NCI-H524 (cell line): ENCODE measurements around the gene TMEM258.

ENCODE experiments used
- DNase-seq, 2 experiments: peaks; one replicate each; lab custom pipeline; 2025; lab: John Stamatoyannopoulos, UW

TMEM258 gene

DNA sequence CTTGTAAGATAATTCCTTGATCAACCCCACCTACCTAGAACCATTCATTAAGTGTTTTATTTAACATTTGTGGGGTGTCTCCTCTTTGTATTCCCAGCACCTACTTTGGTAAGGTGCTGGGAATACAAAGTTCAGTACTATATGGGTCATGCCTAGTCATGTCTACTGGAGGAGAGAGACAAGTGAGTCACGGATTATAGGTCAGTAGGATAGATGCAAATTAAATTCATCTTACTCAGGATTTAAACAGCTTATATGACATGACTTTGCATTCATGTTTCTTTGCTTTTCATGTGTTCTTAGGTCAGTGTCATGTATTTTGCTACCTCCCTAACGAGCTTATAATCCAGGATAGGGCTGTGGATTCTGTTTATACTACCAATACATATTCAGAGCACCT is 27.8 kb upstream of the TMEM258 start:
- no peak for DNase-seq

DNA sequence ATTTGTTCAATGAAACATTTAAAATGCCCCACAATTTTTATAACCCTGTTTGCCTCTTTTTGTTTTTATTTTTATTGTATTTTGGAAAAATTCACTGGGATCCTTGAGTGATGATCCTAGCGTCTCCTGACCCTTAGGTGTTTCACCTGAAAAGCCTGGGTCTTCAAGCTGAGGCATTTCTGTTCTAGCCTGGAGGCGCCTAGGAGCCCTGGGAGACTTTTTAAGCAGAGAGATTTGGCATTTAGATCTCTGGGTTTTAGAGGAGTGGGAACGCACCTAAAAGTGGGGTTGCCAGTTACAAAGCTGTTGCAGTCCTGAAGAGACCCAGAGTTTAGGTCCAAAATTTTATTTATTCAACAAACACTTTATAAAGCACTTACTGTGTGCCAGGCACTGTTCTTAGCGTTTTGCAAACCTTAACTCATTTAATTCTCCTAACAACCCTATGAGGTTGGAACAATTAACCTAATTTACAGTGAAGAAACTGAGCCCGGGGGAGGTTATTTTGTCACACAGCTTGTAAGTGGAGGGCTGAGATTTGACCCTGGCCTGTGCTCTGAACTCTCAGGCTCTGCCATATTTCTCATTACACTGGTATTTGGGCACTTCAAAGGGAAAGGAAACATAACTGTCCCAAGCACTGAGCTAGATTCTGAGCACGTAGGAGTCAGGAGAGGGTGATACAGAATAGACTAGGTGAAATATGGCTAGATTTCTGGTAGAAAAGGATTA is 25.2 kb upstream of the TMEM258 start:
- DNase-seq = no peak

DNA sequence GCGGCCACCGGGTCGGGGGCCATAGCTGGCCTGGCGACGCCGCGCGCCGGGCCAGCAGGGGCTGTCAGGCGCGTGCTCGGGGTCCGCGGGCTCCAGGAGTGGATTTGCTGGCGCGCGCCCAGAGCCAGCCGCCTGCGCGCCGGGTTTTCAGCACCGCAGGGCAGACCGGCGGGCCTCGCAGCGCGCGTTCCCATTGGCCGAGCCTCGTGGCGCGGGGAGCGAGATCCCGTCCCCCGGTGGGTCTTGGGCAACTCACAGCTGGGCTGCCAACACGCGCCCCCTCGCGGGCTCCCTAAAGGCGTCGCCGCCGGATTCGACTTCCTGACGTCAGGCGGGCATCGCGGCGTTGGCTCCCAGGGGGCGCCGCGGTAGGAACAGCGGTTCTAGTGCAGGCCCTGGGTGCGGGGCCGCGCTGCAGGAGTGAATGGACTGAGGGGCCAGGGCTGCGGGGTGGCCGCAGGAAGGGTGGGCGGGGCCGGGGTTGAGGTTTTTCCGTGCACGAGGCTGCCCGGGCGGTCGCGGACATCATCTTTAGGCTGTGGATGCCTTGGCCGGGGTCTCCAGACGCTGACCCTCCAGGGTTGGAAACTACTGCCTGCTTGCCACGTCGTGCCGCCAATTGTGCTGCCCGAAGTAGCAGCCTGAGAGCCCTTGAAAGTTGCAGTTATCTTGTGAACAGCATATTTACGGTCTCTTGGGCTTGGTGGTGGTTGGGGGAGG is 24.5 kb upstream of the TMEM258 start, which contains the start of gene FADS1:
Gene FADS1 (minus strand): TSS at position 268 of the 720 bp plus-strand sequence. CDS start 74 bp downstream, at position 194.
- DNase-seq = peak; percentile 89 to 97

DNA sequence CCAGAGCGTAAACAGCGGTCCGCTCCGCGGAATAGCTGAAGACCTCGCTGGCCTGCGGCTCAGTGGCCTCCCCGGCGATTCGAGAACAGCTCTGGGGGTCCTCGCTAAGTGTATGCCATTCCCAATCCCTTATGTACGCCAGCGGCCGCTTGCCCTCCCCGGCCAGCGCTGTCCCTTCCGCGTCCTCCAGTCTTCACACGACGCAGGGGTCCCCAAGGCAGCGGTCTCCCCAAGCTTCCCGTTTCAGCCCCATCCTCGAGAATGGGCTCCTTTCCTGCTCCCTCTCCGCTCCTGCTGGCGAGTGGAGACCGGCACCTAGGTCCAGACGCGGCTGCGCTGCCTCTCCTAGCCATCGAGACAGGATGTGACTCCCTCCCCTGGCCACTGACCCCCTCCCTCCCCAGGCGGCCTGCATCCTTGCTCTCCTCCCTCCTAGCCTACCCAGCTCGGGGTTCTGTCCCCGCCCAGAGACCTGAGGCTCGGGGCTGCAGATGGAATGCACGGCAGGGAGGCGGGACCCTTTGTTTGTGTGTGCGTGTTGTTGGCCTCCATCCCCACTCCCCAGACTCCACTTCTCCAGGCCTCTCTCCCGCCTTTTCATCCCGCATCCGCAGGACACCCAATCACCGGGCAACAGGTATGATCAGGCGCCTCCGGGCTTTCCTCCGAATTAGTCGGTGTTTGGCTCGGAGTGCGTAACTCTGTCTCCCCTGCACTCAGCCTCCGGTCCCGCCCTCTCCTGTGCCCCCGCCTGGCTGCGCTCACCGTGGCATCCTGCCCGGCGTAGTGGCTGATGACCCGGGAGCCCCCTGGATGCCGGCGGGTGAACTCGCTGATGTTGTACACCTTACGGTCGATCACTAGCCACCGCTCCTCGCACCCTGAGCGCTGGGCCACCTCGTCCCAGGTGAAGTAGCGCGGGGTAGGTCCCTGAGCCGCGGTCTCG is 23.7 kb upstream of the TMEM258 start:
- peak; percentile 59 to 69 for DNase-seq

DNA sequence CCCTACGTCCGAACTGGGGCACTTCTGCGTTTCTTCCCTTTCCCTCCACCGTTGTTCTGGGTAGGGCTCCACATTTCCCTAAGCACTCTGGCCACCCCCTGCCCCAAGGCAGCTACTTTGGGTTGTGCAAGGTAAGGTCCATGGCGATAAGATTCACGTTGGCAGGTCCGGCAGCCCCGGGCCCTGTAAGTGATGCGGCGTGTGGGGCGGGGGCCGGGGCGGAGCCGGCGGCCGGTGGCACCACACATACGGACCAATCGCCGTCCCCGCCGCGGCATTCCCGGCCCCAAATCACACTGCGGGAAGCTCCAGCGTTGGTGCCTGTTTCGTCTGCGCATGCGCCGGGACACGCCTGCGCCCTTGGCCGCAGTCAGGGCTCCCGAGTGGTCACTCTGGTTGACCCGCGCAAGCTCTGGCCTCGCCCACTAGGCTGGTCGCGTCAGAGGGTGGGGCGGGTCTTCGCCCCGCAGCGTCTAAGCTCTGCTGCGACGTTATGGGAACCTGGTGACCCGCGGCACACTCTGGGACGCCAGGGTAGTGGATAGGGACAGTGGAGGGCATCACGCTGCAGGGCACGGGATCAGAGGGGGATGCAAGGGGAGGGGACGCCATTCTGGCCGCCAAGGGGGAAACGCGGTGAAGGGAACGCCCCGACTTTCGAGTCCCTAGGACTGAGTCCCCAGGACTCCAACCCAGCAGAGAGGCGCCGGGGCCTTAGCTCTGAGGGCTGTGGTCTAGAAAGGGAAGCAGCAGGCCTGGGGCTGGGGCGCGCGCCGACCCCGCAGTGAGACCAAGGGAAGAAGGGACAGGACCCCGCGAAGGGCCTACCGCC is 22.8 kb upstream of the TMEM258 start:
- DNase-seq = peak; percentile 62 to 87

DNA sequence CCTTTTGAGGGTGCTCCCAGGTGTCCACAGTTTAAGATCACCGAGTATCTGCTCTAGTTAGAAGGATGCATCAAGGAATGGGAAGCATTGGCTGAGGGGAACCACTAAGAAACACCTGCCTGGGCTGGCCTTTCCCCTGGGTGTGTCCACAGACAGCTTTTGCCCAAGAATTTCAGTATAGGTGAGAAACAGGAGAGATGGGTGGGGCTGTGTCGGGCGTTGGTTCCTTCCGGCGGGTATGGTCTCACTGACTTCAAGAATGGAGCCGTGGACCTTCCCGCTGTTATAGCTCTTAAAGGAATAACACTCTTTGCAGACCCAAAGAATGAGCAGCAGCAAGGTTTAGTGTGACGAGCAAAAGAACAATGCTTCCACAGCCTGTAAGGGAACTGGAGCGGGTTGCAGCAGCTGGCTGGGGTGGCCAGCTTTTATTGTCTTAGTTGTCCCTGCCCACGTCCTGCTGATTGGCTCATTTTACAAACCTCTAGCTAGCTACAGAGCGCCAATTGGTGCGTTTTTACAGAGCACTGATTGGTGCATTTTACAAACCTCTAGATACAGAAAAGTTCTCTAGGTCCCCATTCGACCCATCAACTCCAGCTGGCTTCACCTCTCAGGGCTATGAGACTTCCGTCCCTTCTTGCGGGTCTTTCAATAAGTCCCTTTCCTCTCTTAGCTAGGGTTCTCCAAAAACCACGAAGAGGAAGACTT is 22.0 kb upstream of the TMEM258 start:
- peak in 1 of 2 experiments; percentile 29 for DNase-seq

DNA sequence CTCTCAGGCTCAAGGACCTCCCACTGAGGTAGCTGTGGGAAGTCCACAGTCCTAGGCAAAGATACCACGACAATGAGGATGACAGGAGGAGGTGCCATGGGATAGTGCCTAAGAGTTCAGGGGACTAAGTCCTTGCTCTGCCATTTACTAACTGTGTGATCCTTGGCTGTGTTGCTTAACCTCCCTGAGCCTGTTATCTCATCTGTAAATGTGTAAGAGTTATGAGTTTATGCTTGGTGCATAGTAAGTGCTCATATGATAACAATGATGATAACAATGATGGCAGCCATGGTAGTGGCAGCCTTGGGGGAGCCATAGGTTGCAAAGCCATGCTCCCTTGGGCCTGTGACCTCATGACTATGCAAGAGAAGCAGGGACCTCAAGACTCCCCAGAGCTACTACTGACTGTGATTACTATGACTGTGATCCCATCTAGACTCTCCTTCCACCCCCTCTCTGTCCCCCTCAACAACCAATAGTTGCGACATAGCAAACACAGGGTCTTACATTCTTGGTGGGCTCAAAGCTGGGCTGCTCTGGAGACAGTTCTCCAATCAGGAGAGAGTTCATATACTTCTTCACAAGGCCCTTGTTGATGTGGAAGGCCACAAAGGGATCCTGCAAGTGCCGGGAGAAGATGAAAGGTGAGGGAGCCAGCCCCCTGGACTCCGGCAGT is 20.5 kb upstream of the TMEM258 start:
- no peak for DNase-seq

DNA sequence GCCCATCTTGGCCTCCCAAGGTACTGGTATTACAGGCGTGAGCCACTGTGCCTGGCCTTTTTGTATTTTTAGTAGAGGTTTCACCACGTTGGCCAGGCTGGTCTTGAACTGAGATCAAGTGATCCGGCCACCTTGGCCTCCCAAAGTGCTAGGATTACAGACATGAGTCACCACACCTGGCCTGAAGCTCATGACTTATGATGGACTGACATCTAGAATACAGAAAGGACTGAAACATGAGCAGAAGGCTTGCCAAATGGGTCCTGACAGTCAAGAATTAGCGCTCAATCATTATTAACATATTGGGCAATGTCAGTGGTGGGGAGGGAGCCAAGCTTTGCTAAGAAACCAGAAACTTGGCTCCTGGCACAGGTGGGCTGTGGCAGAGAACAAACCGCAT is 19.4 kb upstream of the TMEM258 start:
- DNase-seq = no peak

DNA sequence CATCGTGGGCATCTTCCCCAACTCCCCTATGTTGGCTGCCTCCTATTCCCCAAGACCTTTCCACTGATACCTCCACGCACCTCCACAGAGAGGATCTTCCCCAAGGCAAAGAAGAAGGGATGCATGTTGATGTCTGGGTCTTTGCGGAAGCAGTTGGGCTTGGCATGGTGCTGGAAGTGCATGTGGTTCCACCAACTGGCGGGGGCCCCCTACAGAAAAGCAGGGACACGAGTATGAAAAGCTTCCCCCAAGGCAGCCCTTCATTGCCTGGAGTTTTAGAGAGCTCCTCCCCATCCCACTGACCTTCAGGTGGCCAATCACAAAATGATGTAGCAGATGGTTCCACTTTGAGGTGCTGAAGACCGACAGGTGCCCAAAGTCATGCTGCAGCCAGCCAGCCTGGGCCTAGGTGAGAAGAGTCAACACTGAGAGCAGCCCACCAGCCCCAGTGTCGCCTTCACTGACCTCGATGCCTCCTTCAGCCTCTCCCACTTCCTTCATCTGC is 18.3 kb upstream of the TMEM258 start:
- DNase-seq = no peak

DNA sequence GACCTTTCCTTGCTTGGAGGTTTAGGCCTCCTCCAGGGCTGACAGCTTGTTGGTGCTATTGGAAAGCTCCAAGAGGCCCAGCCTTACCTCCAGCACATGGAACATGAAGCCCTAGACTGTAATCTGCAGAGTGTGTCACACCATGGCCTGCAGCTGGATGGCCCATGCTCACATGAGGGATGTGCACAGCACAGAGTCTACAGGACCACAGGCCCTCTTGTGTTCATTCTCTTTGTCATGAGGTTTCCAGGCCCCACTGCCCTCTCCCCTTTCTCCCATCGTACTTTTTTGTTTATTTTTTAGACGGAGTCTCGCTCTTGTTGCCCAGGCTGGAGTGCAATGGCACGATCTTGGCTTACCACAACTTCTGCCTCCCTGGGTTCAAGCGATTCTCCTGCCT is 14.4 kb upstream of the TMEM258 start:
- no peak for DNase-seq

DNA sequence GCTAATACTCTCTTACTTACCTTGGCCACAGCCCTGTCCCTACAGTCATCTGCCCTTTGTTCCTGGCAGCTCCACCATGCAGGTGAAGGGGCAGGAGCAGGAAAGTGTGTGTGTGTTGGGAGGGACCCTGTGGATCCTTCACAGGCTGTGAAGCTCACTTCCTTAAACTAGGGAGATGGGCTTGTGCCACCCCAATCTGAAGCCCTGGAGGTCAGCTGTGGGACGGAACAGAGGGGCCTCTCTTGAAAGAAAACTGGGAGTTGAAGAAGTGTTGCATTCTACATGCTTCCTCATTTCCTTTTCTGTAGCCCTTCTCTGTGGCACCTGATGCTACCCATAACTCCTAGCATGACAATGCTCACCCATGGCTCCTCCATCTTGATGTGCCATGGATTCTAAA is 12.7 kb upstream of the TMEM258 start:
- DNase-seq = no peak

DNA sequence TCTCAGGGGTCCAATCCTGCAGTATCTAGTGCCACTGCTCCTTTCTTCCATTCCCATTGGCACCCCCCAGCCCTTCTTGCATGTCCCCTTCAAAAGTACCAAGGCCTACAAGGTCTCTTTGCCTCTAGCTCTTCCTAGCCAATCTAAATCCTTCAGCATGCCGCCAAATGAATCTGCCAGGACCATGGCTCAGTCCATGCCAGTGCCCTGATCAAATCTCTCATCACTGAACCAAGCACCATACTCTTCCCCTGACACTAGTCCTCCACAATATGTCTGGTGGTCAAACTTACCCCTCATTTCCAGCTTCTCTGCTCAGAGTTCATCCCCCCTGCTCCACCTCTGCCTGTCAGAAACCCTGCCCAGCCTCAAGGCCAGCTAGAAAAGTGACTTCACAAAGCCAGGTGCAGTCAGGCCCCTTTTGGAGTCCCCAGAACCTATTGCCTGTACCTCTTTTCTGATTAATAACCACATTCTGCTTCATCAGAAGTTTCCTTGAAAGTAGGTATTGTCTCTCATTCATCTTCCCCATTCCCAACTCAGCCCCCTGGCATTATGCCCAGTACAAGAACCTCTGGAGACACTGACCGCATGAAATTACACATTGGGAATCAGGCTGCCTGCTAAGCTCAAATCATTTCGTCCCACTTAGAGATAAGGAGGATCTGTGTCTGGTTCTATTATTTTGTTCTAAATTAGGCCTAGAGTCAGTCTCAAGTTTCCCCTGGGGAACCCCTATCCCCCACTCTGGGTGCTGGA is 11.7 kb upstream of the TMEM258 start:
- no peak for DNase-seq

DNA sequence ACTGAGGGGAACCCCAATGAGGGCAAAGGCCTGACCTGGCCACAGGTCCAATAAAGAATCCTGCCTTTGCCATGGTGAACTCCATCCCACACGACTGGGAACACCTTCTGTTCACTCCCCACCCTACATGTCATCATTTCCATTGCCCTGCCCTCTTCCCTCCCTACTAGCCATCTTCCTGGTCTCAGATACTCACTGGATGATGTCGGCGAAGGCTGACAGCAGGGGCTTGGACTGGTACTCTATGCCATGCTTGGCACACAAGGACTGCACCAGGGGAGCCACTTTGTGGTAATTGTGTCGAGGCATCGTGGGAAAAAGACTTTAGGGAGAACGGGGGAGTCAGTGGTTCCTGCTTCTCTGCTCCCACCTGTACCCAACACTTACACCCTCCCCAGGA is 10.2 kb upstream of the TMEM258 start:
- DNase-seq = no peak

DNA sequence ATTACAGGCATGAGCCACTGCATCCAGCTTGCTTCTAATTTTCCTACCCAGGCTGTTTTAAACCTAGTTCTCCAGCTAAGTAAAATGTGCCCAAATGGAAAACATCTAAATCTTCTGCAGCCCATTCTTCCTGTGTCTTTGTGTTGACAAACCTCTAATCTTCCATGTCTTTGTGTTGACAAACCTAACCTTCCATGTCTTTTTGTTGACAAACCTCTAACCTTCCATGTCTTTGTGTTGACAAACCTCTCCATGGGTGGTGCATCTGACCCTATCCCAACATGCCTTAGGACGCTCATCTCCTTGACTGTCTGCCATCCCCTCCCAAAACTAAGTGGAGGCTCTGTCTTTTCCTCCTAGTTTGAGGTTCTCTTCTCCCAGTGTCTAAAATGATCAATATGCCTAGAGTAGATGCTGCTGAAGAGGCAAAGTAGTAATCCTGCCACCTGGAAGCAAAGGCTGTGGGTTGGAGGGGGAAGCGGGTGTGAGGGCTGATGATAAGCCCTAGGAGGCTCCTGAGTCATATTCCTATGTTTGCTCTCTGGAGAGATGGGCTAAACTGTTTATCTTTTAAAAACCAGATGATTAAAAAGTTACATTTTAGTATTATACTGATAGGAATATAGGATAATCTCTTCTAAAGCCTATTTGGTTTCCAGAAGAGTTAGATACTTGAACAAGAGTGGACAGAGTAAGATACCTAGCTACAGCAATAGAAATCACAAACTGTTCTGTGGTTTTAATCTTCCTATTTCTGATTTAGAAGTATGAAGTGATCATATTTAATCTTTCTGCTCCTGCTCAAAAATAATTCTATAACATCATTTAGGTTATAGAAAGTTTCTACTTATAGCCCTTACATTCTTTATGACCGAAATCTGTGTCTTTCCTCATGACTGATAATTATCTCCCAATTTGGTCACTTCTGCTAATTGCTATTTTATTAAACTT is 8.2 kb upstream of the TMEM258 start:
- no peak for DNase-seq

DNA sequence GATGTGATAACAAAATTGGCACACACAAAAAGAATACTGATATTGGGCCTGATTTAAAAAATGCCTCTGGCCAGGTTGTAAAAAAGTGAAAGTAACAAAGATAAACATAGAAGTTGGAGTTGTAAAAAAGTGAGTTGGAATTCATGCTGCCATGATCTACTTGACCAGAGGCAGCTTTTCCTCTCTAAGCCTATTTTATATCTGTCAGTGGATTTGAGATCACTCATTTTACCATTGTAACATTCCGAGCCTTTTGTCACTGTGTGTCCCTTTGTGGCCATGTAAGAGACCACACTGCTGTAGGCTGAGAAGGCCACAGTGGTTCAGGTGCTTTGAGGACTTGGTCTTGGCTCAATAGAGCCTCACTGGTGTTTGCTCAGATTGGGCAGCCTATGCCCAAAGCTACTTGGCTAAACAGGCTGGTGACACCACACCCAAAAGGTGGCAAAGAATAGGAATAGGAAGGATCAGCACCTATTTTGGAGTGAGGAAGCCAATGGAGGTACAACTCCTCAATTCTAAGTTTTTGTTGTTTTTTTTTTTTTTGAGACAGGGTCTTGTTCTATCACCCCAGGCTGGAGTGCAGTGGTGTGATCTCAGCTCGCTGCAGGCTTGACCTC is 7.4 kb upstream of the TMEM258 start:
- DNase-seq = no peak

DNA sequence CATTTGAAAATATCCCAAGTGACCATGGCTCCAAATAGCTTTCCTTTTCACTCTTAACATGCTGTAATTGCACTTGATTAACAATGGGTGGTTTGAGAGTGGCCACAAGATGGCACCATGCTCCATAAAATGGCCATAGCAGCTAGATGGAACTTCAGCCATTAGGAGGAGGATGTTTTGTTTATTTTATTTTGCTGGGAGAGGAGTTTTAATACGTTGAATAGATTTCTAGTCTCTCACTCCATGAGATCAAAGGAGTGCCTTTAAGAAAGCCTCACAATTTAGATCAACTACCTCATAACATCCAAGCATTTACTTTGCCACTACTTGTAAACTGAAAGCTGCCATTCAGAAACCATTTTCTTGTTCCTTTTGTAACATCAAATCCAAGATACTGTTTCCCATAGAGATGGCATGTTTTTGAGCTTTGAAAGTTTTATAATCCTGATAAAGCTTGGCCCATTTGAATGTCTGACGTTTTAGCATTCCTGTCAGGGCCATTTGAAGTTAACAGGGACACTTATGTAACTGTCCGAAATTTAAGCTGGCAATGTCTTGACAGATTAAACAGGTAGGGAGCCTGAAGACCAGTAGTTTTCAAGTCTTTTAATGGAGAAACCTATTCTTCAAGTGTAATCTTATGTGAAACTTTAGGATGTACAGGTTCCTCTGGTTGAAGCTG is 5.0 kb upstream of the TMEM258 start:
- DNase-seq = peak; percentile 26 to 70
